IPS-18c (cell line): ENCODE results near the gene SPOCK1.

Experiments
- H3K4me3 ChIP-seq: 2 replicates; pipeline ENCODE4 v1.7.0; 2013; ENCODE audit warnings: low read depth, mild to moderate bottlenecking, low read length, moderate library complexity; ENCODE audit not compliant: insufficient read depth
- H3K9me3 ChIP-seq: one replicate; pipeline ENCODE4 v1.6.1; 2013; ENCODE audit warnings: mild to moderate bottlenecking, low read length, moderate library complexity; ENCODE audit not compliant: control insufficient read depth, insufficient read depth

The SPOCK1 gene

GRCh38 chr5:137097203-137097602, 401.9 kb downstream of the SPOCK1 start:
- Histone ChIP-seq H3K9me3 (no peaks in the 10 kb centered on the region), H3K4me3 (no peak overlapping the region)

- H3K4me3 ChIP-seq = no peak overlapping the region
- no peaks in the 10 kb centered on the region for H3K9me3 ChIP-seq
Observed at GRCh38 chr5:137096149-137097103, 402.7 kb downstream of the SPOCK1 start.

GRCh38 chr5:137095597-137095996, 403.5 kb downstream of the SPOCK1 start:
- H3K9me3 ChIP-seq = no peaks in the 10 kb centered on the region

GRCh38 chr5:137092831-137093230, 406.3 kb downstream of the SPOCK1 start:
- Histone ChIP-seq H3K4me3 (no peak overlapping the region), H3K9me3 (no peaks in the 10 kb centered on the region)

More at GRCh38 chr5:137095597-137095996, 403.5 kb downstream of the SPOCK1 start:
- no peak overlapping the region for H3K4me3 ChIP-seq

GRCh38 chr5:137091472-137091871, 407.7 kb downstream of the SPOCK1 start:
- Histone ChIP-seq H3K9me3 (no peaks in the 10 kb centered on the region), H3K4me3 (no peak overlapping the region)

- no peak overlapping the region for H3K4me3 ChIP-seq
- no peaks in the 10 kb centered on the region for H3K9me3 ChIP-seq
Observed at GRCh38 chr5:137090721-137091120, 408.4 kb downstream of the SPOCK1 start.

GRCh38 chr5:137090151-137090550, 409.0 kb downstream of the SPOCK1 start:
- no peaks in the 10 kb centered on the region for H3K9me3 ChIP-seq
- no peak overlapping the region for H3K4me3 ChIP-seq

- Histone ChIP-seq H3K9me3 (no peaks in the 10 kb centered on the region), H3K4me3 (no peak overlapping the region)
Observed at GRCh38 chr5:137088175-137088574, 411.0 kb downstream of the SPOCK1 start.

GRCh38 chr5:137086342-137086741, 412.8 kb downstream of the SPOCK1 start:
- H3K4me3 ChIP-seq = no peak overlapping the region
- peaks cover 2% of the 10 kb centered on the region for H3K9me3 ChIP-seq

GRCh38 chr5:137085206-137085605, 413.9 kb downstream of the SPOCK1 start:
- H3K4me3 ChIP-seq = no peak overlapping the region
- peaks cover 2% of the 10 kb centered on the region for H3K9me3 ChIP-seq

- Histone ChIP-seq H3K9me3 (peaks cover 2% of the 10 kb centered on the region), H3K4me3 (no peak overlapping the region)
Observed at GRCh38 chr5:137084016-137084415, 415.1 kb downstream of the SPOCK1 start.

GRCh38 chr5:137082951-137083350, 416.2 kb downstream of the SPOCK1 start:
- no peak overlapping the region for H3K4me3 ChIP-seq
- H3K9me3 ChIP-seq = peaks cover 2% of the 10 kb centered on the region

- Histone ChIP-seq H3K4me3 (no peak overlapping the region), H3K9me3 (peaks cover 2% of the 10 kb centered on the region)
Observed at GRCh38 chr5:137078171-137078665, 420.9 kb downstream of the SPOCK1 start.

- Histone ChIP-seq H3K9me3 (no peaks in the 10 kb centered on the region), H3K4me3 (no peak overlapping the region)
Observed at GRCh38 chr5:137075163-137075970, 423.8 kb downstream of the SPOCK1 start.

- H3K4me3 ChIP-seq = no peak overlapping the region
- no peaks in the 10 kb centered on the region for H3K9me3 ChIP-seq
Observed at GRCh38 chr5:137073189-137073588, 425.9 kb downstream of the SPOCK1 start.

- Histone ChIP-seq H3K9me3 (no peaks in the 10 kb centered on the region), H3K4me3 (no peak overlapping the region)
Observed at GRCh38 chr5:137072361-137073115, 426.6 kb downstream of the SPOCK1 start.

- H3K9me3 ChIP-seq = no peaks in the 10 kb centered on the region
- H3K4me3 ChIP-seq = no peak overlapping the region
Observed at GRCh38 chr5:137071931-137072330, 427.2 kb downstream of the SPOCK1 start.
